Esophagus muscularis mucosa (tissue), 4 donors: ENCODE measurements around the gene DNAH1. TPM values are rescaled to one million over a fixed set of nuclear protein-coding genes. Genes with fewer than 3 reads are reported as not detected.

Experiments used
- DNase-seq: peaks from one replicate; pipeline ENCODE4 v3.0.0-alpha.2; 2017; ENCODE audit errors: extremely low spot score
- H3K27ac ChIP-seq, 4 donors: fragments of 200-600 bp; sonication (generic); replicated peaks in 1 of 4; 1 replicate in 3 of 4; 2 replicates in 1 of 4; pipeline ENCODE4 v1.5.1; 2016 to 2019; ENCODE audit warnings: mild to moderate bottlenecking in 1 of 4
- H3K27me3 ChIP-seq, 4 donors: fragments of 200-600 bp; sonication (generic); one replicate each; pipeline versions ENCODE4 v1.5.1 to v1.6.0; 2016 to 2019
- H3K36me3 ChIP-seq, 4 donors: fragments of 200-600 bp; sonication (generic); one replicate each; pipeline ENCODE4 v1.5.1; 2016 to 2019
- H3K4me1 ChIP-seq, 4 donors: fragments of 200-600 bp; sonication (generic); one replicate each; pipeline ENCODE4 v1.5.1; 2016 to 2019
- H3K4me3 ChIP-seq, 4 donors: fragments of 200-600 bp; sonication (generic); 1 replicate in 2 of 4; 2 replicates in 2 of 4; pipeline ENCODE4 v1.5.1; 2016 to 2019; ENCODE audit warnings: mild to moderate bottlenecking in 4 of 4, moderate library complexity in 1 of 4
- H3K9me3 ChIP-seq, 4 donors: fragments of 200-600 bp; sonication (generic); 1 replicate in 3 of 4; 2 replicates in 1 of 4; pipeline ENCODE4 v1.5.1; 2016 to 2019
- CTCF ChIP-seq, 3 experiments: fragments of 200-600 bp in 2 of 3; fragments of 450-650 bp in 1 of 3; sonication (generic) in 2 of 3; IDR thresholded peaks; one replicate each; pipeline ENCODE4 v1.5.1; 2017 to 2019; ENCODE audit warnings: antibody characterized with exemption in 3 of 3, mild to moderate bottlenecking in 2 of 3, moderate library complexity in 1 of 3
- EP300 ChIP-seq: sonication (generic); formaldehyde crosslinking; IDR thresholded peaks from one replicate; pipeline ENCODE4 v1.6.1; 2017; ENCODE audit warnings: antibody characterized with exemption
- POLR2A ChIP-seq: fragments of 450-650 bp; IDR thresholded peaks from one replicate; pipeline ENCODE4 v1.6.1; 2017; ENCODE audit warnings: antibody characterized with exemption, moderate library complexity, mild to moderate bottlenecking, low read depth
- POLR2AphosphoS5 ChIP-seq, 2 donors: sonication (generic); formaldehyde crosslinking; IDR thresholded peaks; one replicate each; pipeline ENCODE4 v1.6.1; 2017; ENCODE audit warnings: antibody characterized with exemption in 2 of 2
- WGBS: methylation state at CpG from one replicate; pipeline ENCODE4 v1.1.5; 2018; 5-methylcytosine and 5-hydroxymethylcytosine counted together
- intact Hi-C: fragments of 100-400 bp; cut with DNase I; formaldehyde crosslinking; loops from one replicate; pipeline ENCODE4 v1.15.1; 2023
- total RNA-seq, 4 donors: library from RNA; depleted of rRNA; stranded (reverse); fragments of >200 nt; gene quantifications; one replicate each; pipeline versions ENCODE4 v1.1.0 to v1.2.1, GENCODE V29; 2016

The DNAH1 gene
- total RNA-seq, 4 donors from 2014 or later = 3.4 to 5.4 (median 3.6) TPM

- TF ChIP-seq CTCF (IDR thresholded peaks at IDR 0.05) = no peak
- TF ChIP-seq POLR2A = no peak
- no peak for TF ChIP-seq EP300
- no peak for TF ChIP-seq POLR2AphosphoS5 (IDR thresholded peaks at IDR 0.05)
- intact Hi-C loops = loop anchor here (10.0 kb wide), 1 partner anchor 341 kb away; no protein-coding TSS in a partner anchor
These were observed 29.5 kb downstream of the DNAH1 start for GRCh38 chr3:52345521-52346109.

GRCh38 chr3:52346623-52347530 is 30.8 kb downstream of the DNAH1 start:
- TF ChIP-seq POLR2A (no peak), POLR2AphosphoS5 (IDR thresholded peaks at IDR 0.05) (peak in 1 of 2 donors; percentile 20), CTCF (IDR thresholded peaks at IDR 0.05) (no peak), EP300 (no peak)
- intact Hi-C loops = loop anchor here (10.0 kb wide), 1 partner anchor 342 kb away; no protein-coding TSS in a partner anchor
- no peaks in the 10 kb centered on the region for H3K27me3 ChIP-seq
- H3K4me3 ChIP-seq = no peak overlapping the region
- H3K4me1 ChIP-seq = peaks cover 7 to 24% (median 18%) of the 10 kb centered on the region in 4 donors
- H3K36me3 ChIP-seq = peaks cover 0 to 60% (median 26%) of the 10 kb centered on the region in 4 donors
- DNase-seq = no peak
- H3K9me3 ChIP-seq = no peaks in the 10 kb centered on the region
- WGBS = 82% methylated on average over 8 of the region's 16 CpGs
- H3K27ac ChIP-seq = peak overlapping the region in 1 of 4 donors; percentile 22

More at GRCh38 chr3:52345521-52346109, 29.5 kb downstream of the DNAH1 start:
- peaks cover 0 to 48% (median 19%) of the 10 kb centered on the region in 4 donors for H3K36me3 ChIP-seq
- H3K9me3 ChIP-seq = no peaks in the 10 kb centered on the region
- no peak overlapping the region for H3K27ac ChIP-seq
- no peak for DNase-seq
- WGBS = no CpG with 5 or more reads among the region's 9 CpGs
- H3K27me3 ChIP-seq = no peaks in the 10 kb centered on the region
- H3K4me3 ChIP-seq = no peak overlapping the region
- H3K4me1 ChIP-seq = peaks cover 7 to 24% (median 18%) of the 10 kb centered on the region in 4 donors

- TF ChIP-seq POLR2AphosphoS5 (IDR thresholded peaks at IDR 0.05) (no peak), POLR2A (no peak)
- Histone ChIP-seq H3K27ac (no peak overlapping the region), H3K9me3 (no peaks in the 10 kb centered on the region), H3K36me3 (peaks cover 0 to 71% (median 31%) of the 10 kb centered on the region in 4 donors), H3K27me3 (no peaks in the 10 kb centered on the region), H3K4me1 (peaks cover 7 to 24% (median 18%) of the 10 kb centered on the region in 4 donors), H3K4me3 (no peak overlapping the region)
- DNase-seq = no peak
- WGBS = 90% methylated on average over 10 of the region's 13 CpGs
- intact Hi-C loops = loop anchor here (10.0 kb wide), 1 partner anchor 343 kb away; no protein-coding TSS in a partner anchor
These were observed 31.9 kb downstream of the DNAH1 start for GRCh38 chr3:52347716-52348635.

- TF ChIP-seq POLR2AphosphoS5 (IDR thresholded peaks at IDR 0.05) (no peak), EP300 (no peak), POLR2A (no peak), CTCF (IDR thresholded peaks at IDR 0.05) (no peak)
- Histone ChIP-seq H3K36me3 (peaks cover 0 to 82% (median 40%) of the 10 kb centered on the region in 4 donors), H3K4me3 (no peak overlapping the region), H3K27me3 (no peaks in the 10 kb centered on the region), H3K9me3 (no peaks in the 10 kb centered on the region), H3K27ac (no peak overlapping the region), H3K4me1 (peaks cover 7 to 24% (median 18%) of the 10 kb centered on the region in 4 donors)
- 75% methylated on average over 2 of the region's 11 CpGs for WGBS
- intact Hi-C loops = loop anchor here (10.0 kb wide), 1 partner anchor 344 kb away; no protein-coding TSS in a partner anchor
- DNase-seq = no peak
These were observed 33.0 kb downstream of the DNAH1 start for GRCh38 chr3:52349131-52349530.
